ENCODE results near the gene ZNF267.
"Not testable (repeated sequence)": the region's sequence is repeated elsewhere in the genome, so short reads cannot be mapped to it uniquely, and the experiment has no call there.

DNA sequence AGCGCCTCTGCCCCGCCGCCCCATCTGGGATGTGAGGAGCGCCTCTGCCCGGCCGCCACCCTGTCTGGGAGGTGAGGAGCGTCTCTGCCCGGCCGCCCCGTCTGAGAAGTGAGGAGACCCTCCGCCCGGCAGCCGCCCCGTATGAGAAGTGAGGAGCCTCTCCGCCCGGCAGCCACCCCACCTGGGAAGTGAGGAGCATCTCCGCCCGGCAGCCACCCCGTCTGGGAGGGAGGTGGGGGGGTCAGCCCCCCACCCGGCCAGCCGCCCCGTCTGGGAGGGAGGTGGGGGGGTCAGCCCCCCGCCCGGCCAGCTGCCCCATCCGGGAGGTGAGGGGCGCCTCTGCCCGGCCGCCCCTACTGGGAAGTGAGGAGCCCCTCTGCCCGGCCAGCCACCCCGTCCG is 37.2 kb upstream of the ZNF267 start:
- not testable (repeated sequence) for TF ChIP-seq ZXDB (tag by site-specific recombination; IDR thresholded peaks at IDR 0.05); ZNF501 (tag by site-specific recombination; IDR thresholded peaks at IDR 0.05); ZNF311 (tag by site-specific recombination; IDR thresholded peaks at IDR 0.05; ENCODE audit: borderline replicate concordance); ZNF24 (tag by site-specific recombination; IDR thresholded peaks at IDR 0.05)
- TF ChIP-seq, protein P1, sequence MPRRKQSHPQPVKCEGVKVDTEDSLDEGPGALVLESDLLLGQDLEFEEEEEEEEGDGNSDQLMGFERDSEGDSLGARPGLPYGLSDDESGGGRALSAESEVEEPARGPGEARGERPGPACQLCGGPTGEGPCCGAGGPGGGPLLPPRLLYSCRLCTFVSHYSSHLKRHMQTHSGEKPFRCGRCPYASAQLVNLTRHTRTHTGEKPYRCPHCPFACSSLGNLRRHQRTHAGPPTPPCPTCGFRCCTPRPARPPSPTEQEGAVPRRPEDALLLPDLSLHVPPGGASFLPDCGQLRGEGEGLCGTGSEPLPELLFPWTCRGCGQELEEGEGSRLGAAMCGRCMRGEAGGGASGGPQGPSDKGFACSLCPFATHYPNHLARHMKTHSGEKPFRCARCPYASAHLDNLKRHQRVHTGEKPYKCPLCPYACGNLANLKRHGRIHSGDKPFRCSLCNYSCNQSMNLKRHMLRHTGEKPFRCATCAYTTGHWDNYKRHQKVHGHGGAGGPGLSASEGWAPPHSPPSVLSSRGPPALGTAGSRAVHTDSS (tag by site-specific recombination; IDR thresholded peaks at IDR 0.05) = not testable (repeated sequence)
